GM06990 (cell line): ENCODE measurements around the gene FUT8.

Experiments
- DNase-seq: peaks from one replicate; pipeline ENCODE4 v3.0.0-alpha.2; 2011; ENCODE audit not compliant: insufficient read length; ENCODE audit errors: extremely low read depth
- H3K27me3 ChIP-seq: replicated peaks from 2 replicates; pipeline ENCODE4 v1.6.0; 2011; ENCODE audit warnings: low read length; ENCODE audit not compliant: control insufficient read depth, insufficient read depth
- H3K36me3 ChIP-seq: 2 replicates; pipeline ENCODE4 v1.5.1; 2011; ENCODE audit warnings: low read length; ENCODE audit not compliant: control insufficient read depth, insufficient read depth
- H3K4me3 ChIP-seq: replicated peaks from 2 replicates; pipeline ENCODE4 v1.5.1; 2011; ENCODE audit warnings: low read depth, mild to moderate bottlenecking, control low read depth, low read length
- CTCF ChIP-seq: IDR thresholded peaks from 2 replicates; pipeline ENCODE4 v1.5.1; 2011; ENCODE audit warnings: low read length, control low read depth, mild to moderate bottlenecking, inconsistent platforms; ENCODE audit not compliant: insufficient read depth, poor library complexity, severe bottlenecking

FUT8 gene

GRCh38 chr14:65432361-65432948 lies 19.9 kb downstream of the FUT8 start:
- Histone ChIP-seq H3K36me3 (peaks cover 3% of the 10 kb centered on the region), H3K27me3 (no peaks in the 10 kb centered on the region), H3K4me3 (no peak overlapping the region)
- DNase-seq, result no peak
- no peak for TF ChIP-seq CTCF

- H3K4me3 ChIP-seq, result no peak overlapping the region
- no peak for TF ChIP-seq CTCF
- peaks cover 3% of the 10 kb centered on the region for H3K36me3 ChIP-seq
- H3K27me3 ChIP-seq, result no peaks in the 10 kb centered on the region
- DNase-seq, result no peak
Measured at GRCh38 chr14:65433157-65433556, 20.6 kb downstream of the FUT8 start.

GRCh38 chr14:65433646-65434045 lies 21.1 kb downstream of the FUT8 start:
- no peak for TF ChIP-seq CTCF
- Histone ChIP-seq H3K4me3 (no peak overlapping the region), H3K36me3 (peaks cover 3% of the 10 kb centered on the region), H3K27me3 (no peaks in the 10 kb centered on the region)
- DNase-seq, result no peak

- no peak overlapping the region for H3K4me3 ChIP-seq
- H3K27me3 ChIP-seq, result no peaks in the 10 kb centered on the region
- no peak for TF ChIP-seq CTCF
- H3K36me3 ChIP-seq, result peaks cover 3% of the 10 kb centered on the region
- DNase-seq, result no peak
Measured at GRCh38 chr14:65434216-65434850, 21.8 kb downstream of the FUT8 start.

GRCh38 chr14:65438266-65438933 lies 25.9 kb downstream of the FUT8 start:
- Histone ChIP-seq H3K27me3 (no peaks in the 10 kb centered on the region), H3K4me3 (no peak overlapping the region), H3K36me3 (peaks cover 3% of the 10 kb centered on the region)
- DNase-seq, result no peak
- no peak for TF ChIP-seq CTCF
